IPS-18c (cell line): Measurements from ENCODE around the gene AGAP1.

Source experiments
- H3K4me3 ChIP-seq: 2 replicates; pipeline ENCODE4 v1.7.0; 2013; ENCODE audit warnings: low read depth, mild to moderate bottlenecking, low read length, moderate library complexity; ENCODE audit not compliant: insufficient read depth
- H3K9me3 ChIP-seq: one replicate; pipeline ENCODE4 v1.6.1; 2013; ENCODE audit warnings: mild to moderate bottlenecking, low read length, moderate library complexity; ENCODE audit not compliant: control insufficient read depth, insufficient read depth

Gene AGAP1

DNA sequence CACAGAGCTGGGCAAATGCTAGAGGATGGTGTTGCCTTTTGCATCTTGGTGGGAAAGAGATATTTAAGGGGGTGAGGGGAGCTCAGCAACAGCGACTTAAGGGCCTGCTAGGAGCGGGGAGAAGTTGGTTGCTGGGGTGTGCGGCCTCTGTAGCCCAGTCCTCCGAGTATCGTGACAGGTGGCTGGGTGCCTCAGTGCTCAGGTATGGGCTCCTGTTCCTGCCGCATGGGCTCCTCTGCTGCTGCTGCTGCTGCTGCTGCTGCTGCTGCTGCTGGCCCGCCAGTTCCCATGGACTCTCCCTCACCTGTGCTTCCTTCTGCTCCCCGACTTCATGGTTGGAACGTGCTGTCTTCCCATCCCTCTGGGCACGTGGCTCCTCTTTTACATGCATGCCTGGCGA lies 22.0 kb downstream of the AGAP1 start:
- H3K9me3 ChIP-seq: peaks cover 3% of the 10 kb centered on the region
- H3K4me3 ChIP-seq: no peak overlapping the region

DNA sequence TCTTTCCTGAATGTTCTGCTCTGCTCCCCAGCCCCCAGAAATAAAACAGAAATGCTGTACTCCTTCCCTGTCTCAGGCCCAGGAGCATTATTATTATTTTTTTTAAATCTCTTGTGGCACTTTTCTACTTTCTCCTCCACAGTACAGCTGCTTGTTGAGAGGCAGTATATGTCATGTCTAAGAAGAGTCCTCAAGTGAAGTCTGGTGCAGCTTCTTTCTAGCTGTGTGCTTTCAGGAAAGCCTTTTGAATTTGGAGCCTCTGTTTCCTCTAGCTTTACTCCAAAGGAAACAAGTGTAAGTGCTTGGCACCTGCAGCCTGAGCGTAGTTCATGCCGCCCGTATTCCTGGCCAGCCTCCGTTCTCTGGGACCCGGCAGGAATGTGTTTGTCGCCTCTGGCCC lies 22.4 kb downstream of the AGAP1 start:
- Histone ChIP-seq H3K9me3 (peaks cover 3% of the 10 kb centered on the region), H3K4me3 (no peak overlapping the region)

DNA sequence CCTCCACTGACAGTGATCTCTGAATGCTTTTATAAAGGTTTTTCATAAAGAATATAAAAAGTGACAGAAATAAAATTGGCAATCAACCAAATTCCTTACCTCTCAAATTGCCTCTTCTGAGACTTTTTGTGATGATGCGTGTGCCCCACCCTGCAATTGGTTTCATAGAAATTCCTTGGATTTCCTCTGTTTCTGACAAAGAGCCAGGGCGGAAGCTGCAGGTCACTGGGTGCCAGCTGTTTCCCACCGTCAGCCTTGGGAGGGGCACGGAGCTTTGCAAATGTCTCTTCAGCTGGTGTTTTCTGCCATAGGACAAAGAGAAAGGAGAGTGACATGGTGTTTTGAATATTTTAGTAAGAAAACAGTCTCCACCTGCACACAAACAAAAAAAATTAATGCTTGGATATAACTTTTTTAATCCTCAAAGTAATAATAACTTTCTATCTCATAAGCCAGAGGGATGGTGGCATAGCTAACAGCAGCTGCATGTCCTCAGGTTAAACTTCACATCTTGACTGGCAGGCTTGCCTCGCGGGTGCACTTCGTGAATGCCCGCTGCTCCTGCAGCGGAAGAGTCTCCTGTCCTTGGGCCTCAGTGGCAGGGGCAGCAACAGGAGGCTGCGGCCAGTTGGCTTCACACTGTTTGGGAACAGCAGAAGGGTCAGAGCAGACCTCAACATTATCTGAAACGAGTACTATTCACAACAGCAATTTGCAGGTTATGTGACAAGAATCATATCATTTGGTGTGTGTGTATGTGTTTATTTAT lies 24.7 kb downstream of the AGAP1 start:
- Histone ChIP-seq H3K9me3 (peaks cover 3% of the 10 kb centered on the region), H3K4me3 (no peak overlapping the region)

DNA sequence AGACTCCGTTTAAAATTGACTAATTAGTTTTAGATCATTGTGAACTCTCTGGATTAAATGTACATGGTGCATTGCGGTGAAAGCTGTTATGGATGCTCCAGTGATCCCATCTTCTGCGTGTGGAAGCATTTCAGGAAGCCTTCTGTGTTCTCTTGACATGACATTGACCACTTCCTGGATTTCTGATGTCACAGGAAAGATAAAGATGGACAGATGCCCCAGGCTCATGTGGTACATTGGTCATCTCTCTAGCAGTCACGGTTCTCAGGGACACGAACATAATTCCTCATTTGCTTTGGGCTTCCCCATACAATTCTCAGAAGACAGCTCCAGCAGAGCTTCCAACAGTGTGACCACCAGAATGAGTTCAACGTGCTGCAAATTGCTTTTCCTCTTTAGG lies 26.9 kb downstream of the AGAP1 start:
- H3K4me3 ChIP-seq: no peak overlapping the region

DNA sequence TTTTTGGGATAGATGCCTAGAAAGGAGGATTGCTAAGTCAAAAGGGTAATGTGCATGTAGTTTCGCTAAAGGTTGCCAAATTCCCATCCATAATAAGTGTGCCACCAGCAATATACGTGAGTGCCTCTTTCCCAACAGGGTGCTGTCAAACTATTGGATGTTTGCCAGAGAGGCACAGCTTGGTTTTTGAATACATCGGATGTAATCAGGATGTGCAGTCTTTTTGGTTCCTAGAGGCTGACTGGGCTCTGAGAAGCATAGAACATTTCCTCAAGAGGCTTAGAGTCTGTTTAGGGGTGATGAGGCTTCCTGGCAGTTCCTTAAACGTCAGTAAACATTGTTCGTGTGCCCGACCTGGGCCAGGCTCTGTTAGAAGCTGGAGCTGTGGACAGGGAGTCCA lies 28.0 kb downstream of the AGAP1 start:
- Histone ChIP-seq H3K4me3 (no peak overlapping the region), H3K9me3 (no peaks in the 10 kb centered on the region)

More for the DNA sequence above, 26.9 kb downstream of the AGAP1 start:
- H3K9me3 ChIP-seq: no peaks in the 10 kb centered on the region

DNA sequence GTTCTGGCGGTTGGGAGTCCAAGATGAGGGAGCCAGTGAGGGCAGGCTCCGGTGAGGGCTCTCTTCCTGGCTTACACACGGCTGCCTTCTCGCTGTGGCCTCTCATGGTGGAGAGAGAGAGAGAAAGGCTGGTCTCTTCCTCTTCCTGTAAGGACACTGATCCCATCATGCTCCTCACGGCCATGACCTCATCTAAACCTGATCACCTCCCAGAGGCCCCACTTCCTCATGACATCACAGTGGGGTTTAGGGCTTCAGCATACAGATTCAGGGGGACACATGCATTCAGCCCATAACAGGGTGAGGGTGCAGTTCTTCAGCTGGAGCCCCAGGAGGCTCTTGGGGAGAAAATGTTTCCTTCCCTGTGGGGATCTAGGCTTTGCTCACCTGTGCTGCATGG lies 29.2 kb downstream of the AGAP1 start:
- Histone ChIP-seq H3K4me3 (no peak overlapping the region), H3K9me3 (no peaks in the 10 kb centered on the region)

DNA sequence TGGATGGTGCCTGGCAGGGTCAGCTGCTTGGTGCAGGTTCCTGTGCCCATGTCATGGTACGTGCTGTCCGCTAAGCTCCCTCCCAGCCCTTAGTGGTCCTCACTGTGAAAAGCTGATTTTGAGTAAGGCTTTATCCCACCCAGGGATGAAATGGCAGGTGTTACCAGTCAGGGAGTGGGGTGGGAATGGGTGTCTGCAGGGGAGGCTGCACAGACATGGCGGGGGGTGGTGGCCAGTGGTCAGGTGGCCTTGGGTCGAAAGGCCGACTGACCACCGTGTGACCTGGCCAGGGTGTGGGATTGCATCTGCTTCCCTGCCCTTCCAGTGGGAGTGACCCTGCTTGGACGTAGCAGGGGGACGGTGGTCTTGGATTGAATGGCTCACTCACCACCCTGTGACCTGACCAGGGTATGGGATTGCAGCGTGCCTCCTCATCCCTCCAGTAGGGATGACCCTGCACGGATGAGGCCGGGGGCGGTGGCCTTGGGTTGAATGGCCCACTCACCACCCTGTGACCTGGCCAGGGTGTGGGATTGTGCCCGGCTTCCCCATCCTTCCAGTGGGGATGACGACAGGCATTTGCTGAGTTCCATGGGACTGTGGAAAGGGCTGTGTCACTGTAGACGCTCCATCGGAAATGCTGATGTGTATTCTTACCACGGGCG lies 29.8 kb downstream of the AGAP1 start:
- no peak overlapping the region for H3K4me3 ChIP-seq
- no peaks in the 10 kb centered on the region for H3K9me3 ChIP-seq

DNA sequence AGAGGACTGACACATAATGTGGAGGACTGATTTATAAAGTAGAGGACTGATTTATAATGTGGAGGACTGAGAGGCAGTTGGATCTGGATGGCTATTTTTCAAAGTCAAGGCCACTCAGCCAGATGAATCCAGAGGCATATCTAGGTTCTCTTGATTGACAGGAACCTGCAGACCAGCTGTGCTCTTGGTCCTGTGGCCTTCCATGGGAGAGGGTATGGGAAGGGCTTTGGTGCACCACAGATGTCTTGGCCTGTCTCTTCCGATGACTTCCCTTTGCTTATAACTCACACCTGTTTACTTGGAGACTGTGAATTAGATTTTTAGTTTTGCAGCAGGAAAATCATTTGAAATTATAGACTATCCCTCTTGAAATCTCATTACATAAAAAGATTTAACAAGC lies 32.3 kb downstream of the AGAP1 start:
- Histone ChIP-seq H3K4me3 (no peak overlapping the region), H3K9me3 (peaks cover 3% of the 10 kb centered on the region)

DNA sequence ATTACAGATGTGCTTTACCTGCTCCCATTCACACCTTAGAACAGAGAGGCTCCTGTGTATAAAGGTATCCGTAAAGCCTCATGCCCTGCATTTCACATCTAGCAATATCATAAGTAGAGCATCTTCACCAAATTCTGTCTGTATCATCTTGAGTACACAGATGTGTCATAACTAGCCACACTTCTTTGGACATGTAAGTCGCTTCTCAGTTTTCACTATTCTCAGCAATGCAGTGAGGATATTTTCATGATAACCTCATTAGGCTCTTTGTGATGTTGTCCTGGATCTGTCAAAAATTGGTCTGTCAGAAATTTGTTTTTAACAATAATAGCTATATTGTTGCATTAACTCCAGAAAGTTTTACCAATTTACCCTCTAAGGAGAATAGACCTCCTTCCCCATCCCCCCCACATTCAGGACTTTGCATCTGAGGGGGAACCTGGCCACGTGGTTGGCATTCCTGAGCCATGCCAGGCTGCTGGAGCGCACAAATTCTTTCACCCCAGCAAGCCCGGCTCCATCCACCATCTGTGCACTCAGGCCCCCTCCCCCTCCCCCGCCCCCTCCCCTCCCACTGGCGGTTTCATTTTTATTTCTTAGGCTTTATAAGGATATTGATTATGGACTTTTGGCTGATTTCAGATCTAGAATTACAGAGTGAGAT lies 34.1 kb downstream of the AGAP1 start:
- Histone ChIP-seq H3K4me3 (no peak overlapping the region), H3K9me3 (peaks cover 3% of the 10 kb centered on the region)

DNA sequence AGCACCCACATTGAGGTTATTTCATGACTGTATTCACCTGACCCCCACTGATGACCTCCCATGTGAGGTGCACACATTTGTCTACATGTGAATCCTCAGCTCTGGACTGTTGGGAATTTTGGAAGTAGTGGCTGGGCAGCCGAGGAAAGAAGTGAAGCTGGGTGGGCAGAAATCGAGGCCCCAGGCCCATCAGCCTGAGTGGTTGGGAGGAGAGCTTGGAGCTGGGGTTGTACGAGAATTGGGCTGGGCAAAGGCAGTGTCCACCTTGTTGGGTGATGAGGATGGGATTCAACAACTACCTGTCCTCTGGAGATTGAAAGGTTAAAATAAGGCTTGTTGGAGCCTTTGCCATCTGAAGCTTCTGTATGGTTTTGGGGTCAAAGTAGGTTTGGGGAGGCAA lies 35.8 kb downstream of the AGAP1 start:
- H3K4me3 ChIP-seq: no peak overlapping the region
- H3K9me3 ChIP-seq: peaks cover 3% of the 10 kb centered on the region

DNA sequence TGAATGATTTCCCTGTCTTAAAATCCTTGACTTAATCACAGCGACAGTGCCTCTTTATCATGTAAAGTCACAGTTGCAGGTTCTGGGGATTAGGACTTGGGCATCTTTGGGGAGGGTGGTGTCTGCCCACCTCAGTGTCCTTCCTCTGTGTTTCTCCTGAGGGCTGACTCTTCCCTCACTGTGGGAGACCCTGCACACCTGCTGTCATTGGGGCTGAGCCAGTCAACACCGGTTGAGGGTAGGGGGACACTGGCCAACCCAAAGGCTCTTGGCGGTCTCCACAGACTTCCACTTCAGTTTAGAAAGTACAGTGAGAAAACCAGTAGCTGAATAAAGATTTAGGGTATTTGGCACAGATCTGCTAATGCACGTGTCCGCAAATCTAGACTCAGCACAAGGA lies 36.9 kb downstream of the AGAP1 start:
- peaks cover 3% of the 10 kb centered on the region for H3K9me3 ChIP-seq
- no peak overlapping the region for H3K4me3 ChIP-seq

DNA sequence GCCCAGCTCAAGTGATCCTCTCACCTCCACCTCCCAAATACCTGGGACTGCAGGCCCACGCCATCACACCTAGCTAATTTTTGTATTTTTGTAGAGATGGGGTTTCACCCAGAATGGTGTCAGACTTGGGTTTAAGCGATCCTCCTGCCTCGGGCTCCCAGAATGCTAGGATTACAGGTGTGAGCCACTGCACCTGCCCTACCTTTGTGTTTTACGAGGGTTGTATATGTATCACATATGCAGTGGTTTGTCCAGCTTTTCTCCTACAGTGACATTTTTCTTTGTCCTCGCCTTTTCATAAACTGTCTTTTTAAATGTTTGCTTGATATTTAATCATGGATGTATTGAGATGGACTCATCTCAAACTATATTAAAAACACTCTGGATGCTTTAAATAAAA lies 38.5 kb downstream of the AGAP1 start:
- Histone ChIP-seq H3K4me3 (no peak overlapping the region), H3K9me3 (peaks cover 3% of the 10 kb centered on the region)

DNA sequence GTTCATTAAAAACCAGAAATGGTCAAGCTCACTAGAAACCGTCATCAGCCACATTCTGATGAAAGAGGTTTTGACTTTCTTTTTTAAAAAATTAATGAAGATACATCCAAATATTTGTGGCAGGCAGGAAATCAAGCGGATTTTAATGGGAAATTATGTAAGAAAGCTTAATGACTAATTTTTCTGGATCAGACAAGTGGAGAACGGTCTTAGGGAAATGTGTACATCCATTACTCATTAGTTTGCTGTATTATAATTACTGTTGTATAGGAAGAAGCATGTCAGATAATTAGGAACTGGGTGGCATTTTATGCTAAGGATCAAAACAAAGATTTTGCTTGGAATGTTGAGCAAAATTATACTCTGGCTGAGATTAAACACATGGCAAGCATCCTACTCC lies 39.4 kb downstream of the AGAP1 start:
- H3K4me3 ChIP-seq: no peak overlapping the region
- H3K9me3 ChIP-seq: peaks cover 3% of the 10 kb centered on the region

DNA sequence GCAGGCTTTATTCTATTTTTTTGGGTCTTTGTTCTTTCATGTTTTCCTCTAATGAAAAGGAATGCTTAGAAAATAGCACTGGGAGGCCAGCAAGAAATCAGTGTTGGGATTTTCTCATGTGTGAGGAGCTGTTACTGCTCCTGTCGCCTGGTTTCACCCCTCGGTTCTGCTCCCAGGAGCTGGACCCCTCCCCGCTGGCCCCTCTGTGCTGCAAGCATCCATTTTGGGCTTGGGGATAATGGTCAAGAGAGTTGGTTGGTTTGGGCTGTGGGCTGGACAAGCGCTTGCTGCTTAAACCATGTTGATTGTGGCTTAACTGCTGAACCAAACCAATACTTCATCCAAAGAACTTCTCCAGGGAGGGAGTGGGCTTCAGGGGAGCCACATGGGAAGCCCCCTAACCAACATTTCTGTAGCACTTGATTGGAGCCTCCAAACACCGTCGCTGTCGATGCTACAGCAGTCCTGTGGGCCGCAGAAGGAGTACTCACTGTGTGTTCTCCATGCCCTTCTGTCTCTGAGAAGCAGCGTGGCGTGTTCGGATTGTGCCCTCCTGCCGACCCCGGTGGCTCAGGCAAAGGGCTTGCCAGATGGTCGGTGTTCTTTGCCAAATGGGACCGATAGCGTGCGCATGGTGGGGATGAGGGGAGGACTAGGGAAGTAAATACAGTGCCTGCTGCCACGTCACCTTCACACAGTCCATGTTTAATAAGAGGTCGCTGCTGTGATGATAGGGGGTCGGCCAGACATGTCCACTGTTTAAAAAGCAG lies 40.0 kb downstream of the AGAP1 start:
- Histone ChIP-seq H3K4me3 (no peak overlapping the region), H3K9me3 (peaks cover 3% of the 10 kb centered on the region)

DNA sequence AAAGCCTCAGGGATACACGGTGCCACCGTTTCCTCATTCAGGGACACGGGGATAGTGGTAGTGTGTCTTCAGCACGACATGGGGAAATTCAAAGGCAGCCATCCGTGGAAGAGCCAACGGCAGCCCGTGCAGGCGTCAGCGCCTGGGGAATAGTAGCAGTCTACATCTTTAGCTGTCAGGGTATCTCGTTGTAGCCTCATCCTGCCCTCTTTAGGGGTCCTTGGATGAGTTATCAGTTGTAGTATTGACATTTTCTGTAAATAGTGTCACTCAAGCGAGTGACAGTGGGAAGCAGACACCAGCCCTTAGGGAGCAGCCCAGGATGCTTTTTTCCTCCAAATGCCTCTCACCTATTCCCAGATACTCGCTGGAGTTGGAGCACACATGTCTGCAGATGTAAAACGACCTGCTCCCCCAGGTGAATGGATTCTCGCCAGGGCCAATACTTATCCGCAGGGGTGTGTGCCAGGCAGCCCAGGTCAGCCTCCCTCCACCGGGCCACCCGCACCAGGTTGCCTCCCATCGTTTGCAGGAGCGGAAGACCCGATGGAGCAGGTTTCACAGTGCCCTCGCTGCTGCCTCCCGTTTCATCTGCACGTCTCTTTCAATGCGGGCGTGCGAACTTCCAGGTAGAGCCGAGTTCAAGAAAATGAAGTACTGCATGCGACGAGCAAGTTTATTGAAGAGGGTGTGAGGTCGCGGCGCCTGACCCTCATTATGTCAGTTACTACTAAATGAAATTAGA lies 41.0 kb downstream of the AGAP1 start:
- Histone ChIP-seq H3K9me3 (peaks cover 3% of the 10 kb centered on the region), H3K4me3 (no peak overlapping the region)

DNA sequence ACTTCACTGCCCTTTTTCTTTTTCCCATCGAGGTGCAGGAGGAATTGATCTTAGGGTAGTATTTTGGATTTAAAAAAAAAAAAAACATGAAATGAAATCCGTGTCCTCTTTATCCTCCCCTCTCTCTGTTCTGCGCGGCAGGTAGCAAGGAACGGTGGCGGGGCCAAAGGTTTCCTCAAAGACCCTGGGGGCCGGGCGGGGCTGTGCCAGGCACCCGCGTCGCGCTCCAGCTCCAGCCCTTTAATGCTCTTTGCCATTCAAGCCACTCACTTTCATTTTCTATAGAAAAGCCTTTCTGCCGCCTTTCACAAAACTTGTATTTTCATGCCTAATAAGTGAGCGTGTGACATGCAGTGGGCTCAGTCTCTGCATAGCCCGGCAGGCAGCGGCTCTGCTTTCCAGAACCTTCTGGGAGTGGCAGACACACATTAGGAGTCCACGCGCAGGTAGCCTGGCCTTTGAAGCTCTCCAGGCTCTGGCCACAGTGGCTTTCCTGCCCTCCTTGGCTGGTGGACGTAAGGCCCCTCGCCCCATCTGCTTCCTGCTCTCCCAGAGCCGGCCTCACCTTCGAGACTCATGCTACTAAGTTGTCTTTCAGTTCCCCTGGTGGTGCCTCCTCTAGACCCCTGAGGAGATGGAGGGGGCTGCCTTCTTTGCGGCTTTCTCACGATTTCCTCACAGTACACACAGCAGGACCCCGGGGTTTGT lies 41.7 kb downstream of the AGAP1 start:
- Histone ChIP-seq H3K4me3 (no peak overlapping the region), H3K9me3 (no peaks in the 10 kb centered on the region)
